Measurements from ENCODE around the gene WNK2.

Gene WNK2

DNA sequence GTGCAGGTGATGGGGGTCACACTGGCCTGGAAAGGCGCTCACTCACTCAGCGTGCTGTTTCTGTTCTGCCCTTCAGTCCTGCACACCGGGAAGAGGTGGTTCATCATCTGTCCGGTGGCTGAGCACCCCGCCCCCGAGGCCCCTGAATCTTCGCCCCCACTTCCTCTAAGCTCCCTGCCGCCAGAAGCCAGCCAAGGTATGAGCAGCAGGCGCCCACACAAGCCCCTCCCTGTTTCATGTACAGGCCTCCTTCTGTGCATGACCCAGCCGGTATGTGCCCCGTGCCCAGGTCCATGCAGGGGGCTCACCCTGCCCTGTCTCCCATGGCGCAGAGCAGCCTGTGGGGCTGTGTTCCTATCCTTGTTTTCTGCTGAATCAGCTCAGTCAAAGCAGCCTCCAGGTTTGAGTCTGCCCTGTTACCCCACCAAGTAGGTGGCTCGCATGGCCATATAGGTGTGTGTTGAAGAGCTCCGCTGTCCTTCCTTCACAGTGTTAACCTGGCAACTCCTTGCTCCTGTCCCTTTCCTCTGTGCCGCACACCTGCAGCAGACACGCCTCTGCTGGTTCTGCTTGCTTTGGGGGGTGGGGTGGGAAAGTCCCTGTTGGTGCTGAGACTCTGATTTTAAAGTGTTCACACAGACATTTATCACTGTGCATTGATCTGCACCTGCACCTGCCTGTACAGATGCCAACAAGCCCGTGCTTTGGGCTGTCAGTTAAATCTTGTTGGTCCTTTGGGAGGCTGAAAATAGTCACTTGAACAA is 84.8 kb downstream of the WNK2 start:
- peak; percentile 60 to 84 for DNase-seq

DNA sequence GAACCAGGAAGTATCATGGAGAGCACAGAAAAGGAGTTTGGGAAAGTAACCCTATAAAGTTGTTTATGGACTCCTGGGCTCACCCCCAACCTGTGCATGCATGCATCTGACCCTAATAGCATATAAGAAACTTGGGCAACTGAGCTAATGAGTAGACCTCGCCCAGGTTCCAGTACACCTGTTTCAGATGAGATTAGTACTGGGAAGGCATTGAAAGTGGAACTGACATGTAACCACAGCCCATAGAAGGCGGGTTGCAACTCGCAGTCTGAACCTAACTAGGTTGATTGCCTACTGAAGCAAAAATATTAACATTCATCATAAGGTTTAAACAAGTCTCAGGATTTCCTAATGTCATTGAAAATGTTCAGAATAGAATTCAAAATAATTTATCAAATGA is 87.0 kb downstream of the WNK2 start:
- no peak for DNase-seq

DNA sequence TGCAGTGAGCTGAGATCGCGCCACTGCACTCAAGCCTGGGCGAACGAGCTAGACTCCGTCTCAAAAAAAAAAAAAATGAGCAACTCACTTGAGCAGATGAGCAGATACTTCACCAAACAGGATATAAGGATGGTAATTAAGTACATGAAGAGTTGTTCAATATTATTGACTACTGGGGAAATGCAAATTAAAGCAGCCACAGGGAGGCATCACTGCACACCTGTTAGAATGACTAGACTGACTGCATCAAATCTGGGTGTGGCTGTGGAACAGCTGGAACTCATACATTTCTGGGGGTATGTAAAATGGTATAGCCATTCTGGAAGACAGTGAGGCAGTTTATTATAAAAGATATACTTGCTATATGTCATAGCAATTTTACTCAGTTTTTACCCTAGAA is 93.0 kb downstream of the WNK2 start:
- no peak for DNase-seq

DNA sequence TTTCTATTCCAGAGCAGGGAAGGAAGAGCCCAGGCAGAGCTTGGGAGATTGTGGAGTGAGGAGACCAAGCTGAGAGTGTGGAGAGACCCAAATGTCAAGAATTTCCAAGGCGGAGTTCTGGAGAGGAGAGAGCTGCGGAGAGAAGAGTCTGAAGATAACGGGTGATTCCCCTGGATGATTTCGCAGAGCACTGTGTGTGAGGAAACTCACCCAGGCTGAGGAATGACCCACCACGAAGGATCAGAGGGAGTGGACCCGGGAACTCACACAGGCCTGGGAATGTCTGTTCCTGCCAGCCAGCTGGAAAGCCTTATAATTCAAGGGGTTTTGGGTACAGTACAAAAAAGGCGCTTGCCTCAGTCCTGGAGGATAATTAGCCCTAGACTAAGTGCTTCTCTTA is 94.2 kb downstream of the WNK2 start:
- no peak for DNase-seq

DNA sequence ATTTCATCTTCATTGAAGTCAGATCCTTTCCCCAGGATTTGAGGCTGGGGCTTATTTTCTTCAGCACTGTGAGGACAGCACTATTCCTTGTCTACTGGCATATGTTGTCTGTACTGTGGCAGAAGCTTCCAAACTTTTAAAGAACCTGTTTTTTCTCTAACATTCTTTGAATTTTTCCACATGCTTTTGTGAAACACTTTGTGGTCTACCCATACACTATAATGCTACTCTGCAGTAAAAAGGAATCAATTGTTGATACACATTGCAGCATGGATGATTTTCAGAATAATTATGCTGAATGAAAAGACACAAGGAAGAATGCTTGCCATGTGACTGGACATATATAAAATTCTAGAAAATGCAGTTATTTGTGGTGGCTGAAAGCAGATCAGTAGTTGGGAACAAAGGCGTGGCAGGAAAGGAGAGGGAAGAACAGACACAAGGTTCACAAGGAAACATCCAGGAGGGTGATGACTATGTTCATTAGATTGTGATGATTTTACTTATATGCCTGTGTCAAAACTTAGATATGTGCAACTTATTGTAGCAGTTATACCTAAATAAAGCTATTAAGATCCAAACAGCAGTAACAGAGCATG is 96.8 kb downstream of the WNK2 start:
- DNase-seq: no peak

DNA sequence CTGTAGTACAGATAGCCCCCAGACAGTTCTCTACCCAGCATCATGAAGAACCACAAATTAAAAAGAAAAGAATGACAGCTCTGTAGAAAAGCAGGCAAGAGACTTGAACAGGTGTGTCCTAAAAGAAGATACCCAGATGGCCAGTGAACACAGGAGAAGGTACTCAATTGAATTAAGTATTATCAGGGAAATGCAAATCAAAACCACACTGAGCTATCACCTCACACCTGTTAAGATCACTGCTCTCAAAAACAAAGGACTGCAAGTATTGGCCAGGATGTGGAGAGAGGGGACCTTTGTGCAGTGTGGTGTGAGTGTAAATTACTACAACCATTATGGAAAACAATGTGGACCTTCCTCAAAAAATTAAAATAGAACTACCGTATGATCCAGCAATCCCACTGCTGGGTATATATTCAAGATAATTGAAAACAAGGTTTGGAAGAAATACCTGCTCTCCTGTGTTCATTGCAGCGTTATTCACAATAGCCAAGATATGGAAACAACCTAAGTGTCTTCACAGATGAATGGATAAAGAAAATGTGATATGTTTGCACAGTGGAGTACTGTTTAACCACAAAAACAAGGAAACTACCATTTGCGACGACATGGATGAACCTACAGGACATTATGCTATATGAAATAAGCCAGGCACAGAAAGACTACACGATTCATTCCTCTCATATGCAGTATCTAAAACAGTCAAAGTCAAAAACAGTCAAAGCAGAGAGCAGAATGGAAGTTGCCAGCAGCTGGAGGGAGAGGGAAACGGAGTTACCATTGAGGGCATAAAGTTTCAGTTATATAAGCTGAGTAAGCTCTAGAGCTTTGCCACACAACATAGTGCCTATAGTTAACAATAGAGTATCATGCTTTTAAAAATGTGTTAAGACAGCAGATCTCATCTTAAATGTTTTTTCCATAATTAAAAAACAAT is 102.6 kb downstream of the WNK2 start:
- peak; percentile 26 to 43 for DNase-seq

DNA sequence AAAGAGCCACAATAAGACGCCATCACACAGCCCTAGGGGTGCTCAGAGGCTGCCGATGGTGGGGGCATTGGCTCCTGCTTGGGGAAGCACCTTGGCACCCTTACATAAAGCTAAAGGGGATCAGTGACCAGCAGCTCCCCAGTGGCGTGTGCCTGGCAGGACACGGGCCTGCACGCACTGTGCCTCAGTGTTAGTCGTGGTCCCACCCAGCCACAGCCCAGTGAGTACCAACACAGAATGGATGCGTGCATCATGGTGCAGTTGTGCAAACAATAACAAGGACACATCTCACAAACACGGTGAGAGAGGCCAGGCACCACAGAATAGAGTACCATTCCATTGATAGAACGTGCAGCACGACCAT is 103.2 kb downstream of the WNK2 start:
- no peak for DNase-seq

DNA sequence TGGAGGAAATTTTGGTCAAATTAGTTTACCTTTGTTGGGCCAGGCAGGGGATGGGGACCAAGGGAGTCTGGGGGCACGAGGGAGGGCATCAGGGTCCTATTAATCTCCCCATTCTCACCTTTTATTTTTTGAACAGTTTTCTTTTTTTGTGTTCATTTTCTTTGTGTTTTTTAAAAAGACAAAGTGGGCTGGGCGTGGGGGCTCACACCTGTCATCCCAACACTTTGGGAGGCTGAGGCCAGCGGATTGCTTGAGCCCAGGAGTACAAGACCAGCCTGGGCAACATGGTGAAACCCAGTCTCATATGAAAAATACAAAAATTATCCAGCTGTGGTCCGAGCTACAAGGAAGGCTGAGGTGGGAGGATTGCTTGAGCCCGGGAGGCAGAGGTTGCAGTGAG is 103.7 kb downstream of the WNK2 start:
- DNase-seq: no peak

DNA sequence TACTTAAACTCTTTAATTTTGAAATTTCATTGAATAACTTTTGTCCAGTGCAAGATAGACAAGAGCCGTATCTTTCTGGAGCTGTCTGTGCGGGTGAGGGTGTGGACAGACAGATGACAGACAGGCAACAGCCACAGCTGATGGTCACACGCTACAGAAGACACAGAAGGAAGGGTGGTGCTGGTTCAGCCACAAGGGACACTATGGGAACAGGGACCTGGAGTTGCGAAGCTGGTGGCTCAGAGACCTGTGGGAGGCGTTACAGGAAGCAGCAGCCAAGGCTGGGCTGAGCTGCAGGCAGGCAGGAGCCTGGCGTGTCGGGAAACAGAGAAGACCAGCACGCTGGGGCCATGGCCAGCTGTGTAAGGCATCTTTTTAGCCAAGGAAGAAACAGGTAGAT is 104.4 kb downstream of the WNK2 start:
- no peak for DNase-seq

DNA sequence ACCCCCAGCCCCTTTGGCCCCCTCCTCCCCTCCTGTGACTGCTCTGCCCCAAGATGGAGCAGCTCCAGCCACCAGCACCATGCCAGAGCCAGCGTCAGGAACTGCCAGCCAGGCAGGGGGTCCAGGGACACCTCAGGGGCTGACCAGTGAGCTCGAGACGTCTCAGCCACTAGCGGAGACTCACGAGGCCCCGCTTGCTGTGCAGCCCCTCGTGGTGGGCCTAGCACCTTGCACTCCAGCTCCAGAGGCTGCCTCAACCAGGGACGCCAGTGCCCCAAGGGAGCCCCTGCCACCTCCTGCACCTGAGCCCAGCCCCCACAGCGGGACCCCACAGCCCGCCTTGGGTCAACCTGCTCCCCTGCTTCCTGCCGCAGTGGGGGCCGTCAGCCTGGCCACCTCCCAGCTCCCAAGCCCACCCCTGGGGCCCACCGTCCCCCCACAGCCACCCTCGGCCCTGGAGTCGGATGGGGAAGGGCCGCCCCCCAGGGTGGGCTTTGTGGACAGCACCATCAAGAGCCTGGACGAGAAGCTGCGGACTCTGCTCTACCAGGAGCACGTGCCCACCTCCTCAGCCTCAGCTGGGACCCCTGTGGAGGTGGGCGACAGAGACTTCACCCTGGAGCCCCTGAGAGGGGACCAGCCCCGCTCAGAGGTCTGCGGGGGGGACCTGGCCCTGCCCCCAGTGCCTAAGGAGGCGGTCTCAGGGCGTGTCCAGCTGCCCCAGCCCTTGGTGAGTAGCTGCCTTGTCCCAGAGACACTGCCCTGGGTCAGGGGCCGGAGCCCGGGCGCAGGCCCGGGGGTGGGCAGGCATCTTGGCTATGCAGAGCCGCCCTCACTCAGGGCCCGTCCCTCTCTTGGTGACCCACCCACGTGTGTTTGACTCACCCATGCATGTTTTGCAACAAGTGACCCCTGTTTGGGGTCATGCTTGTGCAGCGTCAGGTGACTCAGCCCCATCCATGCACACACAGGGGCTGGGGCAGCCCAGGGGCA is 105.2 kb downstream of the WNK2 start:
- DNase-seq: no peak

DNA sequence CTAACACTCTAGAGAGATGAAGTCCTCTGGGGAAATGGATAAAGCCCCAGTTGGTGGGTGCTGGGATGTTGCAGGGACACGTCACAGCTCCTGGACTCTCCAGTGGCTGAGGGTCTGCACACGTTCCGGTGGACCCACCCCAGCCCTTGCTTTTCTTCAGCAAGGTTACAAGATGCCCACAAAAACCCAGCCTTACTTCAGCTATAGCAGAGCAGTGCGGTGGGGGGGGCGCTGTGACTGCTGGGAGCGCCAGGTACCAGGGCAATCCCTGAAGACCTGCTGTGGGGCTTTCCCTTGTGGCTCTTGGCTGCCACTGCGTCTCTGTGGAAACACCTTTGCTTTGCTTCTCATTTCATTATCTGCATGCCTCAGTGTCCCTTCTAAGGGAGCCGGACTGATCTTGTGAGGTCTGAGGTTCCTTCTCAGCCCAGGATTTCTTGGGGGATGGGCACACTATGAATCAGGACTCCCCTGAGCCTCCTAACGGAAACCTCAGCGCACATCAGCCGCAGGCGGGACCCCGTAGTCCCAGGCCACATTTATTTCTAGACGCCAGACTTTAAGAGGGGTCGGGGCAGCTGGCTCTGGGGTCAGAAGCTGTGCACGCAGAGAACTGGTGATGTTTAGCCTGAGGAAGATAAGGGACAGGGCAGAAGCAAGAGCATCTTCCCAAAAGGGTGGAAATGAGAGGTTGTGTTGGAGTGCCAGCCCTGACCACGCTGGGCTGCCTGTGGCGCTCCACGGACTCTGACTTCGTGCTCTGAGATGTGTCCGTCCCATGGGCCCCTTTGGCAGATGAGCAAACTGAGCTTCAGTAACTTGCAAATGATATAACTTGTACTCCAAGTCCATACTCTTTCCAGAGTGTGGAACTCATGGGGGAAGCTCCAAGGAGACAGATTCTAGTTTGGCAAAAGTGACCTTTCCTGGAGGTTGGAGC is 106.8 kb downstream of the WNK2 start:
- DNase-seq: no peak

DNA sequence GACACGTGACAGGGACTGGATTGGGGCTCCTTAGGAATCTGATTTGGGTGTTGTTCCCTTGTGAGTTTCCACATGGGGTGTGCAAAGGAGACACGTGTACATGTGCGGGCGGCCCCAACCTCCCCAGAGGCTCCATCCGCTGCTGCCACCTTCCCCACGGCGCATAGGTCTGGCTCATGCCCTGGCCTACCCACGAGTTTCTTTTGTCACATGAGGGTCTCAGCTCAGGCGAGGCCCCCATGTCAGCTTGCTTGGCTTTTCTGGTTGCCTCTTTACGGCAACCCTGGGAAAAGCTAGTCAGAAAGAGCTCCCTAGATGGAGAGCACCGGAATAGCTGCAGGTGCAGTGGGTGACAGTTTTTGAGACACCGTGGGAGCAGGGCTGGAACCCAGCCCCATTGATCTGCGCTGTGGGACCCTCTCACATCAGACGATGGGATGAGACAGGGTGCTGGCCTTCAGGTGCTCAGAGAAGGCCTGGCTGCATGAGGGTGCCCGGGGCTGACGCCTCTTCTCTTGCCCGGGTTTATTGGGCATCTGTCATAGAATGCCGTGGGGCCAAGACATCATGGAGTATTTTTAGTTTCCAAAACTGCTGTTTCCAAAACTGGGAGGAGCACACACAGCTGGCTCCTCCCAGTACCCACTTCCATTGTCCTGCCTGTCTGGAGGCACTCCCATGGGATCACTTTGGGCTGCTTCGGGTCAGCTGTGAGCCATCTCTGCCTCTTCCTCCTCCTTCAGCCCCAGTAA is 107.8 kb downstream of the WNK2 start:
- DNase-seq: no peak

DNA sequence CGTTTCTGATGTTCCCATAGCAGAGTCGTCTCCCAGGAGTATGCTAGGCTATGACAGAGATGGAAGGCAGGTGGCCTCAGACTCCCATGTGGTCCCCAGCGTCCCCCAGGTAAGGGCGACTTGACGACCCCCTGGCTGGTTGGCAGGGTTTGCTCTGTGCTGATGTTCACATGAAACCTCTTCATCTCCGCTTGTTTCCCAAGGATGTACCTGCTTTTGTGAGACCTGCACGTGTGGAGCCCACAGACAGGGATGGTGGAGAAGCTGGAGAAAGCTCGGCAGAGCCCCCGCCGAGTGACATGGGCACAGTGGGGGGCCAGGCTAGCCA is 108.3 kb downstream of the WNK2 start:
- no peak for DNase-seq

DNA sequence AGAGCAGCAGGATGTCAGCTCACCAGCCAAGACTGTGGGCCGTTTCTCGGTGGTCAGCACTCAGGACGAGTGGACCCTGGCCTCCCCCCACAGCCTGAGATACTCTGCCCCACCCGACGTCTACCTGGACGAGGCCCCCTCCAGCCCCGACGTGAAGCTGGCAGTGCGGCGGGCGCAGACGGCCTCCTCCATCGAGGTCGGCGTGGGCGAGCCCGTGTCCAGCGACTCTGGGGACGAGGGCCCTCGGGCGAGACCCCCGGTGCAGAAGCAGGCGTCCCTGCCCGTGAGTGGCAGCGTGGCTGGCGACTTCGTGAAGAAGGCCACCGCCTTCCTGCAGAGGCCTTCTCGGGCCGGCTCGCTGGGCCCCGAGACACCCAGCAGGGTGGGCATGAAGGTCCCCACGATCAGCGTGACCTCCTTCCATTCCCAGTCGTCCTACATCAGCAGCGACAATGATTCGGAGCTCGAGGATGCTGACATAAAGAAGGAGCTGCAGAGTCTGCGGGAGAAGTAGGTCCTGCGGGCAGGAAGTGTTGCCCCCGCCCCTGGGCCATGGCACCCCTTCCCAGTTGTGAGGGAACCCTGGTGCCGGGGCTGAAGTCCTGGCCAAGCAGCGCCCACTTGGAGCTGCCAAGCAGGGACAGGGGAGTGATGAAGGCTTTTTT is 108.9 kb downstream of the WNK2 start:
- no peak for DNase-seq

DNA sequence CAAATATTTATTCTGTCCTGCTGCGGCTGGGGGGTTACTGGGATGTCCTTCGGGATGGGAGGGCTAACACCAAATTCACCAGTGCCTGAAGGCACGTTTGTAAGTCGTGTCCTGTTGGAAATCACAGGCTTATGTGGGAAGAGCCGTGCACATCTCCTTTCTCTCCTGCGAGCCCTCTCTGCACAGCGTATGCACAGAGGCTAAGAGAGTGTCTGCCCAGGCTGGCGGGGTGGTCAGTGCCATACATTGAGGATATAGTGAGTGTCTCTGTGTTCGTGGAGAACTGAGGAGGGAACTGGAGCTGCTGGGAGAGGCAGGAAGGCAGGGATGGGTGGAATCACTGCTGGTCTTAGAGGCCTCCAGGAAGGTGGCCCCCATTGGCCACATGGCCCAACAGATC is 110.1 kb downstream of the WNK2 start:
- no peak for DNase-seq

DNA sequence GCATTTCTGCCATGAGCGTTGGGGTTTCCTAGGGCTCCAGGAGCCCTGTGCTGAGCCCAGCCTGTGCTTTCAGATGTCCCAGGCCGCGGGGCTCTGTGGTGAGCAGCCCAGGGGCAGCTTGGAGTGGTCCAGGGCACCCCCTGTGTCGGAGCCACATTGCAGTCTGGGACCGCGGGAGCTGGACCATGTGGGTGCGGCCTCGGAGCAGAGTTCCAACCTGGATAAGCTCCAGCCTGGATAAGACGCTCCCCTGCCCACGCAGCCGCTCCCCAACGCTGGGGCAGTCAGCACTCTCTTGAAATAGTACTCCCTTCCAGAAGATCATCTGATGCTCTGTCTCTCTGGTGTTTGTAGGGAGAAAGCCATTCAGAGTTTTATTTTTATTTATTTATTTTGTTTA is 111.1 kb downstream of the WNK2 start:
- DNase-seq: no peak

DNA sequence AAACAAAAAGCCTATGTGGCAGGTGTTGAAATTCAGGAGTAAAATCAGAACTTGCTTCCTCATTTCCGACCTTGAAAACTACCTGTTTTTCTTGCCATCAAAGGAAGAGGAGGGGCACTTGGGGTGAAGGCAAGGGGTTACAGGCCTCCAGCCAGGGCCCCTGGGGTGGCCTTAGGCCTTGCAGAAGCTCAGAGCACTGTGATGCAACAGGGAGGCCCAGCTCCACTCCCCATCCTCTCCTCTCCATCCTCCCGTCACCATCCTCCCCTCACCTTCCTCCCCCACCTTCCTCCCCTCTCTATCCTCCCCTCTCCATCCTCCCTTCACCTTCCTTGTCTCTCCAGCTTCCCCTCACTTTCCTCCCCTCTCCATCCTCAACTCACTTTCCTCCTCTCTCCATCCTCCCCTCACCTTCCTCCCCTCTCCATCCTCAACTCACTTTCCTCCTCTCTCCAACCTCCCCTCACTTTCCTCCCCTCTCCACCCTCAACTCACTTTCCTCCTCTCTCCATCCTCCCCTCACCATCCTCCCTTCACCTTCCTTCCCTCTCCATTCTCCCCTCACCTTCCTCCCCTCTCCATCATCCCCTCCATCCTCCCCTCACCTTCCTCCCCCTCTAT is 111.6 kb downstream of the WNK2 start:
- no peak for DNase-seq

DNA sequence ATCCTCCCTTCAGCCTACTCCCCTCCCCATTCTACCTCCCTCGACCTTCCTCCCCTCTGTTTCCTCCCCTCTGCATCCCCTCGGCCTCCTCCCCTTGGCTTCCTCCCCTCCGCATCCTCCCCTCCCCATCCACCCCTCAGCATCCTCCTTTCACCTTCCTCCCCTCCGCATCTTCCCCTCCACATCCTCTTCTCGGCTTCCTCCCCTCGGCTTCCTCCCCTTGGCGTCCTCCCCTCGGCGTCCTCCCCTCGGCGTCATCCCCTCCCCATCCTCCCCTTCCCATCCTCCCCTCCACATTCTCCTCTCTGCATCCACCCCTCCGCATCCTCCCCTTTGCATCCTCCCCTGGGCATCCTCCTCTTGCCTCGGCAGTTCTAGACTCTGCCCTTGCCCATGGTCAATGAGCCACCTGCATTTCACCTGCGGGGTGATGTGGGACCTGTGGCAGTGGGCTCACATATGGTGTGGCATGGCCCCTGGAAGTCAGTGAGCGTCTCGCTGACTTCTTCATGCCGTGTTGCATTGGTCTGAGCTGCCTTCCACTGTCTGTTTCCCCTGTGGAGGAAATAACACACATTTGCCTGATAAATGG is 113.0 kb downstream of the WNK2 start:
- DNase-seq: no peak

Measured in NCI-H187 (cell line).